SK-N-SH treated with all-trans-retinoic acid at 6 μM for 48 hours (cell line): ENCODE data around the gene OR6C68.

Experiments used
- ISL1 ChIP-seq: fragments of 250-450 bp; sonication (Bioruptor Pico); IDR thresholded peaks from 2 replicates; pipeline ENCODE4 v2.1.2; 2022; ENCODE audit warnings: mild to moderate bottlenecking, moderate library complexity
- SNAI2 ChIP-seq: fragments of 250-450 bp; sonication (Bioruptor Pico); IDR thresholded peaks from 2 replicates; pipeline ENCODE4 v1.5.0; 2020; ENCODE audit warnings: mild to moderate bottlenecking, moderate library complexity
- ZFP30 ChIP-seq: fragments of 450-650 bp; formaldehyde crosslinking; IDR thresholded peaks from 2 replicates; pipeline ENCODE4 v1.5.0; 2022; ENCODE audit warnings: mild to moderate bottlenecking, moderate library complexity

- TF ChIP-seq ZFP30 = no peak
- no peak for TF ChIP-seq ISL1 (CRISPR knock-in tag)
- no peak for TF ChIP-seq SNAI2
Observed at GRCh38 chr12:55448825-55449224, 43.4 kb upstream of the OR6C68 start.
